Spleen (tissue), 11 donors: ENCODE results near the gene DNM2. TPM values are rescaled to one million over a fixed set of nuclear protein-coding genes. Genes with fewer than 3 reads are reported as not detected.
"Not testable (repeated sequence)": the region's sequence is repeated elsewhere in the genome, so short reads cannot be mapped to it uniquely, and the experiment has no call there.

ENCODE experiments used
- DNase-seq: peaks from one replicate; pipeline ENCODE4 v3.0.0-alpha.2; 2020
- H3K27ac ChIP-seq, 8 donors: fragments of 200-600 bp; sonication (generic) in 7 of 8; 1 replicate in 4 of 8; 2 replicates in 4 of 8; pipeline versions ENCODE4 v1.5.0 to v1.8.0; 2016 to 2021; ENCODE audit warnings: inconsistent platforms in 4 of 8, mild to moderate bottlenecking in 4 of 8, moderate library complexity in 1 of 8
- H3K27me3 ChIP-seq, 7 donors: fragments of 200-600 bp; sonication (generic) in 6 of 7; replicated peaks in 1 of 7; 1 replicate in 4 of 7; 2 replicates in 3 of 7; pipeline versions ENCODE4 v1.5.0 to v1.8.0; 2016 to 2021; ENCODE audit warnings: inconsistent platforms in 3 of 7, mild to moderate bottlenecking in 1 of 7
- H3K36me3 ChIP-seq, 6 donors: fragments of 200-600 bp; sonication (generic) in 5 of 6; 1 replicate in 4 of 6; 2 replicates in 2 of 6; pipeline versions ENCODE4 v1.5.0 to v1.8.0; 2016 to 2021; ENCODE audit warnings: inconsistent platforms in 2 of 6
- H3K4me1 ChIP-seq, 6 donors: fragments of 200-600 bp; sonication (generic) in 5 of 6; 1 replicate in 3 of 6; 2 replicates in 3 of 6; pipeline versions ENCODE4 v1.5.0 to v1.8.0; 2016 to 2021; ENCODE audit warnings: inconsistent platforms in 3 of 6
- H3K4me3 ChIP-seq, 8 donors: fragments of 200-600 bp; sonication (generic) in 7 of 8; 1 replicate in 4 of 8; 2 replicates in 4 of 8; pipeline versions ENCODE4 v1.5.0 to v1.8.0; 2016 to 2021; ENCODE audit warnings: inconsistent platforms in 4 of 8, mild to moderate bottlenecking in 4 of 8, moderate library complexity in 2 of 8
- H3K9me3 ChIP-seq, 8 donors: fragments of 200-600 bp; sonication (generic) in 7 of 8; 1 replicate in 4 of 8; 2 replicates in 4 of 8; pipeline versions ENCODE4 v1.5.0 to v1.8.0; 2016 to 2021; ENCODE audit warnings: inconsistent platforms in 4 of 8
- CTCF ChIP-seq, 11 experiments: fragments of 200-600 bp in 7 of 11; fragments of 450-650 bp in 4 of 11; sonication (generic) in 4 of 11; IDR thresholded peaks in 8 of 11; conservative IDR thresholded peaks in 3 of 11; 1 replicate in 7 of 11; 2 replicates in 4 of 11; pipeline versions ENCODE4 v1.4.0 to v1.8.0; 2016 to 2021; ENCODE audit warnings: antibody characterized with exemption in 11 of 11, inconsistent platforms in 4 of 11, mild to moderate bottlenecking in 1 of 11
- POLR2A ChIP-seq, 3 donors: fragments of 450-650 bp; IDR thresholded peaks; one replicate each; pipeline ENCODE4 v1.5.1; 2017; ENCODE audit warnings: antibody characterized with exemption in 3 of 3, mild to moderate bottlenecking in 1 of 3
- POLR2AphosphoS5 ChIP-seq, 3 donors: sonication (generic); formaldehyde crosslinking; IDR thresholded peaks; one replicate each; pipeline ENCODE4 v1.5.1; 2017; ENCODE audit warnings: antibody characterized with exemption in 3 of 3
- WGBS, 5 donors: extraction: QIAGEN DNeasy Blood & Tissue Kit in 3 of 5; methylation state at CpG; one replicate each; pipeline versions ENCODE4 v1.1.5 to v1.1.7; 2013 to 2018; 5-methylcytosine and 5-hydroxymethylcytosine counted together
- intact Hi-C: fragments of 100-400 bp; cut with DNase I; formaldehyde crosslinking; loops from one replicate; pipeline ENCODE4 v1.15.0; 2023; ENCODE audit warnings: low total_unique reads
- polyA plus RNA-seq, 3 donors: library from polyadenylated mRNA; stranded (reverse); fragments of 200-250 nt; gene quantifications; one replicate each; pipeline ENCODE4 v1.2.1, GENCODE V29; 2013
- total RNA-seq, 7 donors: library from RNA; depleted of rRNA in 3 of 7; stranded (reverse); fragments of >200 nt in 3 of 7; fragmentation: NEBNext Ultra II Directional in 4 of 7; extraction: Animal tissue kit (Norgen Biotek cat#: 25700) in 4 of 7; gene quantifications; one replicate each; pipeline versions ENCODE4 v1.1.0 to v1.2.1, GENCODE V29; 2016 to 2021
- donor health status: healthy with polysubstance abuse.
- donor health status: DM: no; HTN: no; CAD: no; lungs with moderate emphysema.
- donor health status: DM: no; HTN: no; CAD: no.
- donor health status: Bipolar disorder and iron deficiency.
- donor health status: healthy.
- donor health status: DM: no; HTN: no; CAD: no.
- donor health status: DM: yes; HTN: yes; CAD: no.

Gene DNM2
- total and polyA plus RNA-seq, 10 donors = 57.1 to 298 (median 193) TPM

- intact Hi-C loops = no loop called here
- Histone ChIP-seq H3K4me3 (no peak overlapping the region), H3K36me3 (peaks cover 0 to 72% (median 0%) of the 10 kb centered on the region in 6 donors), H3K9me3 (no peaks in the 10 kb centered on the region), H3K27ac (no peak overlapping the region), H3K4me1 (peaks cover 0 to 6% (median 0%) of the 10 kb centered on the region in 6 donors), H3K27me3 (peaks cover 0 to 14% (median 0%) of the 10 kb centered on the region in 7 donors)
- no peak for DNase-seq
- 72 to 84% (median 75%) methylated on average over 7 of the region's 7 CpGs for WGBS, 5 donors
- TF ChIP-seq POLR2AphosphoS5 (IDR thresholded peaks at IDR 0.05) = no peak
- no peak for TF ChIP-seq CTCF (IDR thresholded peaks at IDR 0.05 in 8 of 11, conservative IDR thresholded peaks at IDR 0.05 in 3 of 11)
- TF ChIP-seq POLR2A (IDR thresholded peaks at IDR 0.05) = no peak
Measured at GRCh38 chr19:10854350-10855089, 136.6 kb downstream of the DNM2 start.

GRCh38 chr19:10855879-10856522 is 138.1 kb downstream of the DNM2 start:
- TF ChIP-seq CTCF (IDR thresholded peaks at IDR 0.05 in 8 of 11, conservative IDR thresholded peaks at IDR 0.05 in 3 of 11) (peak in 9 of 11 experiments; percentile 18 to 64 (median 52)), POLR2A (IDR thresholded peaks at IDR 0.05) (no peak)
- Histone ChIP-seq H3K9me3 (no peaks in the 10 kb centered on the region), H3K4me1 (peaks cover 0 to 9% (median 0%) of the 10 kb centered on the region in 6 donors), H3K27me3 (no peaks in the 10 kb centered on the region), H3K4me3 (no peak overlapping the region), H3K27ac (no peak overlapping the region), H3K36me3 (peaks cover 0 to 69% (median 0%) of the 10 kb centered on the region in 6 donors)
- no peak for DNase-seq
- intact Hi-C loops = no loop called here
- 66 to 88% (median 71%) methylated on average over 5 of the region's 5 CpGs for WGBS, 5 donors

GRCh38 chr19:10856899-10857298 is 139.0 kb downstream of the DNM2 start:
- H3K9me3 ChIP-seq, H3K27me3 ChIP-seq, H3K27ac ChIP-seq, H3K4me3 ChIP-seq, DNase-seq, intact Hi-C loops: not testable (repeated sequence)
- H3K4me1 ChIP-seq = peaks cover 0 to 15% (median 0%) of the 10 kb centered on the region in 6 donors
- H3K36me3 ChIP-seq = peaks cover 0 to 64% (median 0%) of the 10 kb centered on the region in 6 donors
- 94 to 100% (median 100%) methylated on average over 1 of the region's 1 CpG for WGBS, 5 donors

- Histone ChIP-seq H3K9me3 (no peaks in the 10 kb centered on the region), H3K4me3 (no peak overlapping the region), H3K27ac (no peak overlapping the region), H3K27me3 (no peaks in the 10 kb centered on the region), H3K4me1 (peaks cover 0 to 15% (median 0%) of the 10 kb centered on the region in 6 donors), H3K36me3 (peaks cover 0 to 52% (median 0%) of the 10 kb centered on the region in 6 donors)
- 45 to 70% (median 58%) methylated on average over 4 of the region's 4 CpGs for WGBS, 5 donors
- intact Hi-C loops = no loop called here
- DNase-seq = no peak
- TF ChIP-seq CTCF (IDR thresholded peaks at IDR 0.05 in 8 of 11, conservative IDR thresholded peaks at IDR 0.05 in 3 of 11) = peak in 10 of 11 experiments; percentile 20 to 66 (median 56)
- no peak for TF ChIP-seq POLR2AphosphoS5 (IDR thresholded peaks at IDR 0.05)
Measured at GRCh38 chr19:10858204-10858828, 140.4 kb downstream of the DNM2 start.
